ENCODE results near the gene EMSY.
"Not testable (repeated sequence)": the region's sequence is repeated elsewhere in the genome, so short reads cannot be mapped to it uniquely, and the experiment has no call there.

GRCh38 chr11:76572181-76572875, 127.5 kb downstream of the EMSY start:
- not testable (repeated sequence) for TF ChIP-seq CTCF (CRISPR knock-in tag; IDR thresholded peaks at IDR 0.05); POLR2AphosphoS5 (IDR thresholded peaks at IDR 0.05; ENCODE audit: low read depth, low read length); ZNF556 (CRISPR knock-in tag; IDR thresholded peaks at IDR 0.05; ENCODE audit: borderline replicate concordance); MAFK (conservative IDR thresholded peaks at IDR 0.05 in 1 of 2, IDR thresholded peaks at IDR 0.05 in 1 of 2; ENCODE audit: low read length in 2 of 2); TOE1 (CRISPR knock-in tag; IDR thresholded peaks at IDR 0.05); MTF2 (CRISPR knock-in tag; IDR thresholded peaks at IDR 0.05; ENCODE audit: borderline replicate concordance); SMARCC2 (IDR thresholded peaks at IDR 0.05); SIN3A (IDR thresholded peaks at IDR 0.05; ENCODE audit: borderline replicate concordance, low read depth, low read length); PRPF4 (IDR thresholded peaks at IDR 0.05; ENCODE audit: low read depth, low read length, poor library complexity, severe bottlenecking); ZNF552 (CRISPR knock-in tag; IDR thresholded peaks at IDR 0.05; ENCODE audit: borderline replicate concordance); EZH2 (conservative IDR thresholded peaks at IDR 0.05; ENCODE audit: low read depth, low read length); RAD51 (IDR thresholded peaks at IDR 0.05; ENCODE audit: borderline replicate concordance)
